C4-2B (cell line): ENCODE measurements around the gene ANKRD33B.

ENCODE experiments used
- CTCF ChIP-seq: fragments of 450-650 bp; conservative IDR thresholded peaks from 2 replicates; pipeline ENCODE4 v1.5.1; 2017; ENCODE audit warnings: mild to moderate bottlenecking
- ZFX ChIP-seq: fragments of 450-650 bp; IDR thresholded peaks from 2 replicates; pipeline ENCODE4 v1.6.1; 2017

GRCh38 chr5:10582512-10582897 is 18.6 kb downstream of the ANKRD33B start:
- TF ChIP-seq CTCF (no peak), ZFX (no peak)
